ENCODE results near the gene COL15A1. TPM values are rescaled to one million over a fixed set of nuclear protein-coding genes. Genes with fewer than 3 reads are reported as not detected.

COL15A1 gene
- total and polyA plus RNA-seq, 2 of the 8 experiments (the other 6 are each of a cell fraction or from before 2014, with no cell fraction given): 0.12 to 0.15 TPM

GRCh38 chr9:98942906-98943681 lies 613 bp upstream of the COL15A1 start:
- 57% methylated on average over 15 of the region's 15 CpGs; no CpG with 5 or more reads in 1 of the 2 experiments for WGBS, 2 experiments (ENCODE audit: extremely low coverage in 1 of 2, insufficient coverage in 1 of 2, insufficient read length in 1 of 2, insufficient replicate concordance in 2 of 2, low coverage in 1 of 2, low lambda C conversion rate in 2 of 2, missing lambda C conversion rate in 1 of 2)
- H3K4me1 ChIP-seq (replicated peaks in 1 of 4; ENCODE audit: control insufficient read depth in 3 of 4, insufficient read depth in 4 of 4, low read length in 3 of 4): peaks cover 4 to 9% (median 4%) of the 10 kb centered on the region in 4 experiments; a peak in 5 of 7 replicates
- H3K14ac ChIP-seq (ENCODE audit: insufficient read length): no peak overlapping the region
- peak overlapping the region; percentile 44 for H3K4ac ChIP-seq (replicated peaks; ENCODE audit: insufficient read length, low read depth, low read length)
- H2BK12ac ChIP-seq (ENCODE audit: low read depth, low read length): 0 out of 2 replicates have a peak overlapping the region, but pooled peaks have one; percentile 1
- H4K8ac ChIP-seq (ENCODE audit: extremely low read depth, insufficient read depth, low read length): no peak overlapping the region
- no peak overlapping the region for H2BK20ac ChIP-seq (ENCODE audit: low read length)
- ChIA-PET POLR2A (ENCODE audit: partially characterized antibody) (no interaction called here), CTCF (ENCODE audit: partially characterized antibody) (interaction anchor here (0.6 to 3.5 kb wide), 8 partner anchors 8 to 198 kb away, joined by 3 to 20 read pairs (median 4); no protein-coding TSS in a partner anchor)
- H3K9me3 ChIP-seq (ENCODE audit: insufficient read depth in 2 of 2, low read depth in 1 of 2, low read length in 1 of 2): no peaks in the 10 kb centered on the region
- H3K4me2 ChIP-seq (ENCODE audit: insufficient read depth in 1 of 2, low read depth in 2 of 2, low read length in 2 of 2): peak overlapping the region; percentile 93 to 97
- H3K4me3 ChIP-seq (ENCODE audit: extremely low read depth in 1 of 4, insufficient read depth in 2 of 4, low read depth in 3 of 4, low read length in 4 of 4): peak overlapping the region; percentile 40 to 70 (median 66)
- no peaks in the 10 kb centered on the region for H3K79me1 ChIP-seq (ENCODE audit: low read depth, low read length)
- H2AFZ ChIP-seq (ENCODE audit: low read length): peak overlapping the region; percentile 16; the same call in 1 of the 2 replicates
- no peak overlapping the region for H4K91ac ChIP-seq (replicated peaks; ENCODE audit: insufficient read length, low read length)
- H4K5ac ChIP-seq (ENCODE audit: insufficient read length, low read depth, low read length): no peak overlapping the region
- no peak overlapping the region for H2BK120ac ChIP-seq (replicated peaks; ENCODE audit: low read depth, low read length)
- no peak overlapping the region for H3K56ac ChIP-seq (replicated peaks; ENCODE audit: insufficient read length, low read depth, low read length)
- no peak for DNase-seq (ENCODE audit: low read depth in 1 of 2, low spot score in 2 of 2)
- H2BK15ac ChIP-seq (ENCODE audit: low read length): no peak overlapping the region
- H3K23ac ChIP-seq (ENCODE audit: insufficient read length): no peak overlapping the region
- no peak overlapping the region for H3K18ac ChIP-seq (ENCODE audit: extremely low read depth, low read length)
- H3K27me3 ChIP-seq (replicated peaks in 1 of 4; ENCODE audit: control insufficient read depth in 3 of 4, extremely low read depth in 1 of 4, insufficient read depth in 3 of 4, low read length in 3 of 4): peaks cover 22 to 47% (median 41%) of the 10 kb centered on the region in 4 experiments
- H3K27ac ChIP-seq (ENCODE audit: low read depth, low read length): no peak overlapping the region
- H2AK5ac ChIP-seq (ENCODE audit: low read depth, low read length): no peak overlapping the region
- peaks cover 0 to 6% of the 10 kb centered on the region in 2 experiments for H4K20me1 ChIP-seq (replicated peaks in 1 of 2; ENCODE audit: control insufficient read depth in 1 of 2, insufficient read depth in 2 of 2, low read length in 2 of 2)
- no peak overlapping the region for H2BK5ac ChIP-seq (ENCODE audit: low read depth, low read length)
- peaks cover 10% of the 10 kb centered on the region; the same call in 1 of the 2 replicates for H3K23me2 ChIP-seq (ENCODE audit: low read depth, low read length)
- no peak for FAIRE-seq
- no peaks in the 10 kb centered on the region for H3K79me2 ChIP-seq (ENCODE audit: control insufficient read depth in 1 of 2, insufficient read depth in 2 of 2, low read length in 2 of 2)
- no peaks in the 10 kb centered on the region; a peak in 1 of 8 replicates for H3K36me3 ChIP-seq (ENCODE audit: control insufficient read depth in 2 of 4, insufficient read depth in 4 of 4, low read length in 3 of 4)
- H3K9ac ChIP-seq (replicated peaks in 1 of 4; ENCODE audit: extremely low read depth in 1 of 4, low read depth in 3 of 4, low read length in 3 of 4): 0 out of 7 replicates have a peak overlapping the region, but pooled peaks of 1 of the 4 experiments have one; percentile 34
- no peak for TF ChIP-seq SIN3A (conservative IDR thresholded peaks at IDR 0.05 in 1 of 2, IDR thresholded peaks at IDR 0.05 in 1 of 2; ENCODE audit: low read depth in 1 of 2, low read length in 2 of 2)
- TF ChIP-seq ZNF274 (IDR thresholded peaks at IDR 0.05; ENCODE audit: borderline replicate concordance, extremely low read depth, low read length): no peak
- no peak for TF ChIP-seq SP1 (IDR thresholded peaks at IDR 0.05; ENCODE audit: low read depth, low read length)
- no peak for TF ChIP-seq RXRA (IDR thresholded peaks at IDR 0.05; ENCODE audit: insufficient read depth, low read depth, low read length)
- no peak for TF ChIP-seq USF2 (IDR thresholded peaks at IDR 0.05; ENCODE audit: low read length)
- TF ChIP-seq FOSL1 (IDR thresholded peaks at IDR 0.05; ENCODE audit: insufficient read depth, low read depth, low read length): no peak
- no peak for TF ChIP-seq CREB1 (IDR thresholded peaks at IDR 0.05)
- no peak for TF ChIP-seq GABPA (IDR thresholded peaks at IDR 0.05; ENCODE audit: borderline replicate concordance, insufficient read depth, low read length)
- TF ChIP-seq BCL11A (IDR thresholded peaks at IDR 0.05; ENCODE audit: low read depth in 2 of 2, low read length in 2 of 2): no peak
- TF ChIP-seq RFX5 (IDR thresholded peaks at IDR 0.05; ENCODE audit: borderline replicate concordance, low read depth, low read length): no peak
- TF ChIP-seq GTF2F1 (IDR thresholded peaks at IDR 0.05; ENCODE audit: borderline replicate concordance, low read depth, low read length): no peak

Data from H1 (cell line).